ENCODE measurements around the gene GPR39. TPM values are rescaled to one million over a fixed set of nuclear protein-coding genes. Genes with fewer than 3 reads are reported as not detected.

GPR39 gene
- total RNA-seq, 1 experiment from 2014 or later = 0.50 TPM

DNA sequence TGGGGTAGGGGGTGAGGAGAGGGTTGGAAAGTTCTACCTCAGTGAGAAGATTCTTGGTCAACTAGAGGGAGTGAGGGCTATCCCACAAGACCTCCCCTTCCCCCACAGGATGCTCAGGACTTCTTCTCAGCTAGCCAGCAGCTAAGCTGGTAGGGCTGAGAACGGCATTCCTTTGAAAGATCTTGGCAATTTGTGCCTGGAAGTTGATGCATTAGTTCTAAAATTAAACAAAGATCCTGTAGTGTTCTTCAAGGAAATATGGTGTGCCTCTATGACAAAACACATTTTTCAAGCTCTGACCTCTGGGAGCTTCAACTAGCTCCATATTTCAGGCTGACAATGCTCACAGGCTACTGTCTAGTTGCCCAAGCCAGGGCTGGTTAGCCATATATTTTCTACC, 251.1 kb downstream of the GPR39 start:
- no peak overlapping the region for H3K4me2 ChIP-seq (ENCODE audit: insufficient read depth, insufficient read length, low read length)
- no peak overlapping the region for H2AFZ ChIP-seq (ENCODE audit: low read length)
- H3K56ac ChIP-seq (ENCODE audit: insufficient read length, low read depth, low read length) = no peak overlapping the region
- TF ChIP-seq, protein P1, sequence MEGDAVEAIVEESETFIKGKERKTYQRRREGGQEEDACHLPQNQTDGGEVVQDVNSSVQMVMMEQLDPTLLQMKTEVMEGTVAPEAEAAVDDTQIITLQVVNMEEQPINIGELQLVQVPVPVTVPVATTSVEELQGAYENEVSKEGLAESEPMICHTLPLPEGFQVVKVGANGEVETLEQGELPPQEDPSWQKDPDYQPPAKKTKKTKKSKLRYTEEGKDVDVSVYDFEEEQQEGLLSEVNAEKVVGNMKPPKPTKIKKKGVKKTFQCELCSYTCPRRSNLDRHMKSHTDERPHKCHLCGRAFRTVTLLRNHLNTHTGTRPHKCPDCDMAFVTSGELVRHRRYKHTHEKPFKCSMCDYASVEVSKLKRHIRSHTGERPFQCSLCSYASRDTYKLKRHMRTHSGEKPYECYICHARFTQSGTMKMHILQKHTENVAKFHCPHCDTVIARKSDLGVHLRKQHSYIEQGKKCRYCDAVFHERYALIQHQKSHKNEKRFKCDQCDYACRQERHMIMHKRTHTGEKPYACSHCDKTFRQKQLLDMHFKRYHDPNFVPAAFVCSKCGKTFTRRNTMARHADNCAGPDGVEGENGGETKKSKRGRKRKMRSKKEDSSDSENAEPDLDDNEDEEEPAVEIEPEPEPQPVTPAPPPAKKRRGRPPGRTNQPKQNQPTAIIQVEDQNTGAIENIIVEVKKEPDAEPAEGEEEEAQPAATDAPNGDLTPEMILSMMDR (conservative IDR thresholded peaks at IDR 0.05) = no peak
- H4K20me1 ChIP-seq (ENCODE audit: control insufficient read depth, insufficient read depth, insufficient read length) = no peaks in the 10 kb centered on the region
- Mint-ChIP-seq H3K4me1 (peaks cover 15 to 16% of the 10 kb centered on the region in 2 experiments), H3K27me3 (ENCODE audit: low read depth) (peaks cover 64% of the 10 kb centered on the region), H3K9me3 (peaks cover 0 to 2% of the 10 kb centered on the region in 2 experiments; a peak in 2 of 5 replicates), H3K4me3 (no peak overlapping the region), H3K36me3 (ENCODE audit: insufficient read depth in 1 of 3, low read depth in 3 of 3) (no peaks in the 10 kb centered on the region; a peak in 1 of 7 replicates), H3K27ac (no peak overlapping the region)
- no peak overlapping the region for H2BK5ac ChIP-seq (ENCODE audit: insufficient read length, low read length)
- H2BK20ac ChIP-seq (ENCODE audit: low read depth, low read length, poor library complexity, severe bottlenecking) = no peak overlapping the region
- no peak overlapping the region for H3K23ac ChIP-seq (ENCODE audit: insufficient read length, low read depth, low read length)
- no peaks in the 10 kb centered on the region for H3K79me1 ChIP-seq (ENCODE audit: insufficient read depth, low read depth, low read length, poor library complexity, severe bottlenecking)
- no peak overlapping the region for H3T11ph ChIP-seq (ENCODE audit: low read length)
- no peaks in the 10 kb centered on the region for H3K4me1 ChIP-seq (ENCODE audit: insufficient read depth, low read length)
- peaks cover 30% of the 10 kb centered on the region for H3K23me2 ChIP-seq (ENCODE audit: insufficient read length, low read depth, low read length, poor library complexity, severe bottlenecking)
- no peaks in the 10 kb centered on the region for H3K79me2 ChIP-seq (ENCODE audit: insufficient read depth, low read length)
- no peak overlapping the region for H4K91ac ChIP-seq (ENCODE audit: insufficient read length, low read depth, low read length)
- no peak overlapping the region for H3K18ac ChIP-seq (ENCODE audit: insufficient read length, low read depth, low read length)
- H4K8ac ChIP-seq (replicated peaks; ENCODE audit: insufficient read length, low read depth, low read length) = no peak overlapping the region
- H3K14ac ChIP-seq (ENCODE audit: insufficient read depth, low read length) = no peak overlapping the region
- H4K5ac ChIP-seq (ENCODE audit: insufficient read length, low read depth, low read length) = no peak overlapping the region
- H3K4ac ChIP-seq (ENCODE audit: low read depth, low read length) = no peak overlapping the region
- no peak overlapping the region for H2BK120ac ChIP-seq (ENCODE audit: low read depth, low read length, poor library complexity, severe bottlenecking)
- H3K27ac ChIP-seq (ENCODE audit: insufficient read length, low read depth, low read length) = no peak overlapping the region
- H2BK15ac ChIP-seq (ENCODE audit: low read depth, low read length) = no peak overlapping the region
- no peak overlapping the region for H2BK12ac ChIP-seq (ENCODE audit: insufficient read length, low read depth, low read length)
- no CpG with 5 or more reads among the region's 1 CpG for WGBS (ENCODE audit: extremely low coverage, insufficient read length, low lambda C conversion rate)
- no peak overlapping the region for H2AK5ac ChIP-seq (ENCODE audit: insufficient read length, low read length)
- no peak for DNase-seq
- H3K27me3 ChIP-seq (ENCODE audit: insufficient read depth, low read length) = peaks cover 23% of the 10 kb centered on the region; the same call in 1 of the 2 replicates
- H3K9ac ChIP-seq (ENCODE audit: extremely low read depth, insufficient read length, low read length) = no peak overlapping the region
- no peaks in the 10 kb centered on the region for H3K9me3 ChIP-seq (ENCODE audit: control insufficient read depth, low read depth, low read length)

All from H9 (cell line).